NCI-H2227 (cell line): Measurements from ENCODE around the gene LRRC27.

ENCODE experiments used
- DNase-seq: peaks from one replicate; lab custom pipeline; 2025; ENCODE audit not compliant: unreplicated experiment; lab: John Stamatoyannopoulos, UW

LRRC27 gene

GRCh38 chr10:132410779-132411532, 79.0 kb downstream of the LRRC27 start:
- no peak for DNase-seq

- DNase-seq: peak; percentile 79
Observed at GRCh38 chr10:132411561-132412253, 79.7 kb downstream of the LRRC27 start.

- DNase-seq: no peak
Observed at GRCh38 chr10:132412316-132413192, 80.6 kb downstream of the LRRC27 start.

- no peak for DNase-seq
Observed at GRCh38 chr10:132413226-132414205, 81.5 kb downstream of the LRRC27 start.

GRCh38 chr10:132414402-132415016, 82.5 kb downstream of the LRRC27 start:
- no peak for DNase-seq

GRCh38 chr10:132415255-132415654, 83.3 kb downstream of the LRRC27 start:
- no peak for DNase-seq

GRCh38 chr10:132415956-132416355, 84.0 kb downstream of the LRRC27 start:
- no peak for DNase-seq

- no peak for DNase-seq
Observed at GRCh38 chr10:132416566-132417256, 84.7 kb downstream of the LRRC27 start.

GRCh38 chr10:132417257-132417910, 85.4 kb downstream of the LRRC27 start:
- no peak for DNase-seq

- no peak for DNase-seq
Observed at GRCh38 chr10:132417957-132418441, 86.0 kb downstream of the LRRC27 start.

- DNase-seq: peak; percentile 5
Observed at GRCh38 chr10:132418527-132419416, 86.8 kb downstream of the LRRC27 start.

- no peak for DNase-seq
Observed at GRCh38 chr10:132419538-132420468, 87.8 kb downstream of the LRRC27 start.

- DNase-seq: no peak
Observed at GRCh38 chr10:132420469-132420980, 88.5 kb downstream of the LRRC27 start.

GRCh38 chr10:132420981-132421846, 89.2 kb downstream of the LRRC27 start:
- DNase-seq: peak; percentile 53
